Fibroblast of villous mesenchyme (primary cell): ENCODE results near the gene MRPL11. TPM values are rescaled to one million over a fixed set of nuclear protein-coding genes. Genes with fewer than 3 reads are reported as not detected.
A peak's percentile ranks its signal among the peaks of the same experiment; 100 is the strongest.

ENCODE experiments used
- DNase-seq: peaks from one replicate; pipeline ENCODE4 v3.0.0-alpha.2; 2010; ENCODE audit warnings: low read depth
- H3K4me3 ChIP-seq: 2 replicates; pipeline ENCODE4 v1.5.1; 2011; ENCODE audit warnings: low read depth, mild to moderate bottlenecking, low read length
- CTCF ChIP-seq: IDR thresholded peaks from 2 replicates; pipeline ENCODE4 v1.5.1; 2012; ENCODE audit warnings: low read depth, mild to moderate bottlenecking, low read length; ENCODE audit not compliant: insufficient read depth
- total RNA-seq: library from RNA; depleted of rRNA; stranded (reverse); fragments of >200 nt; gene quantifications from 2 replicates; pipeline ENCODE4 v1.2.3, GENCODE V29; 2012

The MRPL11 gene
- total RNA-seq: 38.0 and 46.7 TPM in 2 replicates

GRCh38 chr11:66438504-66439466 is at the start of gene MRPL11:
MRPL11 (minus strand) TSS chr11:66438848; CDS start chr11:66438754, 94 bp downstream.
- peak within 1 kb of the TSS; percentile 92 for H3K4me3 ChIP-seq
- peak; percentile 92 for DNase-seq
- TF ChIP-seq CTCF: peak; percentile 46

GRCh38 chr11:66484806-66485380 is 46.2 kb upstream of the MRPL11 start:
- TF ChIP-seq CTCF: no peak
- H3K4me3 ChIP-seq: no peak overlapping the region
- no peak for DNase-seq

GRCh38 chr11:66480117-66480938 is 41.7 kb upstream of the MRPL11 start, which contains the start of gene DPP3:
DPP3 (plus strand) TSS chr11:66480434; CDS start chr11:66482201, 1,767 bp downstream.
- TF ChIP-seq CTCF: no peak
- peak; percentile 97 for DNase-seq
- H3K4me3 ChIP-seq: peak within 1 kb of the TSS; percentile 90

GRCh38 chr11:66479394-66480116 is 40.9 kb upstream of the MRPL11 start:
- peak overlapping the region; percentile 90 for H3K4me3 ChIP-seq
- no peak for TF ChIP-seq CTCF
- DNase-seq: peak; percentile 40

GRCh38 chr11:66478729-66479393 is 40.2 kb upstream of the MRPL11 start:
- peak; percentile 81 for TF ChIP-seq CTCF
- peak overlapping the region; percentile 90 for H3K4me3 ChIP-seq
- no peak for DNase-seq
